ENCODE data around the gene FBXO3. TPM values are rescaled to one million over a fixed set of nuclear protein-coding genes. Genes with fewer than 3 reads are reported as not detected.
A peak's percentile ranks its signal among the peaks of the same experiment; 100 is the strongest.

The FBXO3 gene
- total RNA-seq, 6 experiments from 2014 or later = 25.3 to 30.0 (median 27.3) TPM

GRCh38 chr11:33724644-33725035, 49.7 kb downstream of the FBXO3 start:
- no peak for TF ChIP-seq CTCF (IDR thresholded peaks at IDR 0.05)
- H3K27me3 Mint-ChIP-seq (ENCODE audit: insufficient read depth) = peaks cover 5% of the 10 kb centered on the region
- peaks cover 100% of the 10 kb centered on the region for H3K4me1 Mint-ChIP-seq (ENCODE audit: low read depth)
- peak; percentile 31 for DNase-seq
- H3K9me3 Mint-ChIP-seq = peaks cover 11% of the 10 kb centered on the region
- H3K4me3 Mint-ChIP-seq = peak overlapping the region; percentile 84
- peak overlapping the region; percentile 97 for H3K27ac Mint-ChIP-seq
- peaks cover 55% of the 10 kb centered on the region for H3K36me3 Mint-ChIP-seq (ENCODE audit: low read depth)

- Mint-ChIP-seq H3K27ac (peak overlapping the region; percentile 97), H3K27me3 (ENCODE audit: insufficient read depth) (peaks cover 5% of the 10 kb centered on the region), H3K4me1 (ENCODE audit: low read depth) (peaks cover 95% of the 10 kb centered on the region), H3K36me3 (ENCODE audit: low read depth) (peaks cover 51% of the 10 kb centered on the region), H3K9me3 (peaks cover 9% of the 10 kb centered on the region), H3K4me3 (peak overlapping the region; percentile 84)
- TF ChIP-seq CTCF (IDR thresholded peaks at IDR 0.05) = no peak
- peak; percentile 74 for DNase-seq
These were observed 51.0 kb downstream of the FBXO3 start for GRCh38 chr11:33723238-33723881.

GRCh38 chr11:33722590-33723234, 51.6 kb downstream of the FBXO3 start:
- Mint-ChIP-seq H3K36me3 (ENCODE audit: low read depth) (peaks cover 45% of the 10 kb centered on the region), H3K4me3 (peak overlapping the region; percentile 84), H3K4me1 (ENCODE audit: low read depth) (peaks cover 89% of the 10 kb centered on the region), H3K27me3 (ENCODE audit: insufficient read depth) (peaks cover 5% of the 10 kb centered on the region), H3K9me3 (peaks cover 3% of the 10 kb centered on the region; the same call in 1 of the 2 replicates), H3K27ac (peak overlapping the region; percentile 97)
- TF ChIP-seq CTCF (IDR thresholded peaks at IDR 0.05) = no peak
- DNase-seq = peak; percentile 88

- Mint-ChIP-seq H3K27ac (peak overlapping the region; percentile 97), H3K4me1 (ENCODE audit: low read depth) (peaks cover 84% of the 10 kb centered on the region), H3K4me3 (peak overlapping the region; percentile 84), H3K9me3 (no peaks in the 10 kb centered on the region), H3K36me3 (ENCODE audit: low read depth) (peaks cover 41% of the 10 kb centered on the region), H3K27me3 (ENCODE audit: insufficient read depth) (peaks cover 5% of the 10 kb centered on the region)
- TF ChIP-seq CTCF (IDR thresholded peaks at IDR 0.05) = no peak
- no peak for DNase-seq
These were observed 52.3 kb downstream of the FBXO3 start for GRCh38 chr11:33721984-33722383.

GRCh38 chr11:33721426-33721825, 52.9 kb downstream of the FBXO3 start:
- Mint-ChIP-seq H3K36me3 (ENCODE audit: low read depth) (peaks cover 39% of the 10 kb centered on the region), H3K4me3 (peak overlapping the region; percentile 84), H3K9me3 (no peaks in the 10 kb centered on the region), H3K27ac (peak overlapping the region; percentile 97), H3K4me1 (ENCODE audit: low read depth) (peaks cover 84% of the 10 kb centered on the region), H3K27me3 (ENCODE audit: insufficient read depth) (peaks cover 5% of the 10 kb centered on the region)
- no peak for TF ChIP-seq CTCF (IDR thresholded peaks at IDR 0.05)
- DNase-seq = peak; percentile 55

All from HFFc6 (cell line).